Prostate gland (tissue), 2 donors: ENCODE measurements around the gene KAZN.

Experiments used
- POLR2A ChIP-seq: fragments of 450-650 bp; IDR thresholded peaks from one replicate; pipeline ENCODE4 v1.6.1; 2016; ENCODE audit warnings: antibody characterized with exemption, mild to moderate bottlenecking
- TF ChIP-seq, protein P1 (sequence below), 4 experiments: fragments of 200-600 bp in 2 of 4; fragments of 450-650 bp in 2 of 4; sonication (generic) in 2 of 4; IDR thresholded peaks; 1 replicate in 3 of 4; 2 replicates in 1 of 4; pipeline ENCODE4 v1.5.1; 2016 to 2019; ENCODE audit warnings: antibody characterized with exemption in 4 of 4, mild to moderate bottlenecking in 2 of 4, moderate library complexity in 2 of 4

DNA sequence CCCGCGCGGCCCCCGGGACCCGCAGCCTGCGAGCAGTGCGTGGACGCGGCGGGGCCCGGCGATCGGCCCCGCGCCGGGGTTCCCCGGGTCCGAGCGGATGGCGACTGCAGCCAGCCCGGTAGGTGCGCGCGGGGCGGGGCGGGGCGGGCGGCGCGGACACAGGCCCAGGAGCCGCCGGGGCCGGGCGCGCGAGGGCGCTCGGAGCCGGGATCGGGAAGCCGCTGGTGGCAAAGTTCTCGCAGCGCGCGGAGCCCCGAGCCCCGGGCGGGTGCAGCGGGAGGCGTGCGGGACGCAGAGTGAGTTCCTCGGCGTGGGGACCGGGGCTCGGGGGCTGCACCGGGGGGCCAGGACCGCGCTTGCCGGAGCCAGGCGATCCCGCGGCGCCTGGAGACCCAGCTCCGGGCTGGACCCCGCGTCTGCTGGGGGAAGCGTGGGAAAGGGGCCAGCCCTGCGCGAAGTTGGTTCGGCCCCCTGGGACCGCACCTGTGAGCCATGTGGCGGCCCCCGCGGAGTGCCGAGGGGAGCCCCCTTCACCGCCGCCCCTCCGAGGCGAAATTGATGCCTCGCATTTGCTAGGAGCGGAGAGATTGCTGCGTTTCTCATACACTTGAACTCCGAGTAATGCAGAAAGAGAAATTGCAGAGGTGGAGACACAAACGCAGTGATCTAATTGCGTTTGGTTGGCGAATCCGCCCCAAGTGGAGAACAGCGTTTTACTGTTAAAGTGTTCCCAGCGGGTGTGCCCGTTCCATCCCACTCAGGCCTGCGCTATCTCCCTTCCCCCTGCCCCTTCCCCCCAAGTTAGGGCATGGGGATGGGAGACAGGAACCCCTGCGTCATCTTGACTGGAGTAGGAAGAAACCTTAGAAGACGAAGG, 326.2 kb downstream of the KAZN start:
- TF ChIP-seq POLR2A = no peak
- TF ChIP-seq, protein P1, sequence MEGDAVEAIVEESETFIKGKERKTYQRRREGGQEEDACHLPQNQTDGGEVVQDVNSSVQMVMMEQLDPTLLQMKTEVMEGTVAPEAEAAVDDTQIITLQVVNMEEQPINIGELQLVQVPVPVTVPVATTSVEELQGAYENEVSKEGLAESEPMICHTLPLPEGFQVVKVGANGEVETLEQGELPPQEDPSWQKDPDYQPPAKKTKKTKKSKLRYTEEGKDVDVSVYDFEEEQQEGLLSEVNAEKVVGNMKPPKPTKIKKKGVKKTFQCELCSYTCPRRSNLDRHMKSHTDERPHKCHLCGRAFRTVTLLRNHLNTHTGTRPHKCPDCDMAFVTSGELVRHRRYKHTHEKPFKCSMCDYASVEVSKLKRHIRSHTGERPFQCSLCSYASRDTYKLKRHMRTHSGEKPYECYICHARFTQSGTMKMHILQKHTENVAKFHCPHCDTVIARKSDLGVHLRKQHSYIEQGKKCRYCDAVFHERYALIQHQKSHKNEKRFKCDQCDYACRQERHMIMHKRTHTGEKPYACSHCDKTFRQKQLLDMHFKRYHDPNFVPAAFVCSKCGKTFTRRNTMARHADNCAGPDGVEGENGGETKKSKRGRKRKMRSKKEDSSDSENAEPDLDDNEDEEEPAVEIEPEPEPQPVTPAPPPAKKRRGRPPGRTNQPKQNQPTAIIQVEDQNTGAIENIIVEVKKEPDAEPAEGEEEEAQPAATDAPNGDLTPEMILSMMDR (IDR thresholded peaks at IDR 0.05) = peak in 2 of 4 experiments; percentile 28 to 33
